VCaP (cell line): ENCODE data around the gene USP9X.
A peak's percentile ranks its signal among the peaks of the same experiment; 100 is the strongest.

Experiments
- H3K27ac ChIP-seq: fragments of 450-650 bp; 2 replicates; pipeline ENCODE4 v1.5.1; 2017
- CTCF ChIP-seq: fragments of 450-650 bp; conservative IDR thresholded peaks from 2 replicates; pipeline ENCODE4 v1.5.1; 2017; ENCODE audit warnings: mild to moderate bottlenecking, moderate library complexity

The USP9X gene

DNA sequence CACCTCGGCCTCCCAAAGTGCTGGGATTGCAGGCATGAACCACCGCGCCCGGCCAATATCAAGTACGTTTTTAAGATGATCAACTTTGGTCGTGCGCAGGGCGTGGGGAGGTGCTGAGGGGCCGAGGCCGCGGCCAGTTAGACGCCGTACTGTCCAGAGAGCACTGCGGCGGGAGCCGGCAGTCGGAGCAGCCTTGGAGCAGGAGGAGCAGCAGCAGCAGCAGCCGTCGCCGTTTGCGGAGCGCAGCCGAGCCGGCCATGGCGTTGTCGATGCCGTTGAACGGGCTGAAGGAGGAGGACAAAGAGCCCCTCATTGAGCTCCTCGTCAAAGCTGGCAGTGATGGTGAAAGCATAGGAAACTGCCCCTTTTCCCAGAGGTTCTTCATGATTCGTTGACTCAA, 8.5 kb upstream of the USP9X start:
- no peak for TF ChIP-seq CTCF
- H3K27ac ChIP-seq = no peak overlapping the region

DNA sequence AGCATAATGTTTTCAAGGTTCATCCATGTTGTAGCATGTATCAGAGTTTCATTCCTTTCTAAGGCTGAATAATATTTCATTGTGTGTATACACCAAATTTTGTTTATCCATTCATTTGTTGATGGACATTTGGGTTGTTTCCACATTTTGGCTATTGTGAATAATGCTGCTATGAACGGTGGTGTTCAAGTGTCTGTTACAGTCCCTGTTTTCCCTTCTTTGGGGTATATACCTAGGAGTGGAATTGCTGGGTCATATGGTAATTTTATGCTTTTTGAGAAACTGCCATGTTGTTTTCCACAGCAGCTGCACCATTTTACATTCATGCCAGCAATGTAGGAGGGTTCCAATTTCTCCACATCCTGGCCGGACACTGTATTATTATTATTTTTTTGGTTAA, 3.4 kb upstream of the USP9X start:
- H3K27ac ChIP-seq = no peak overlapping the region
- no peak for TF ChIP-seq CTCF

GRCh38 chrX:41082783-41083182, 2.5 kb upstream of the USP9X start:
- TF ChIP-seq CTCF = no peak
- no peak overlapping the region for H3K27ac ChIP-seq

DNA sequence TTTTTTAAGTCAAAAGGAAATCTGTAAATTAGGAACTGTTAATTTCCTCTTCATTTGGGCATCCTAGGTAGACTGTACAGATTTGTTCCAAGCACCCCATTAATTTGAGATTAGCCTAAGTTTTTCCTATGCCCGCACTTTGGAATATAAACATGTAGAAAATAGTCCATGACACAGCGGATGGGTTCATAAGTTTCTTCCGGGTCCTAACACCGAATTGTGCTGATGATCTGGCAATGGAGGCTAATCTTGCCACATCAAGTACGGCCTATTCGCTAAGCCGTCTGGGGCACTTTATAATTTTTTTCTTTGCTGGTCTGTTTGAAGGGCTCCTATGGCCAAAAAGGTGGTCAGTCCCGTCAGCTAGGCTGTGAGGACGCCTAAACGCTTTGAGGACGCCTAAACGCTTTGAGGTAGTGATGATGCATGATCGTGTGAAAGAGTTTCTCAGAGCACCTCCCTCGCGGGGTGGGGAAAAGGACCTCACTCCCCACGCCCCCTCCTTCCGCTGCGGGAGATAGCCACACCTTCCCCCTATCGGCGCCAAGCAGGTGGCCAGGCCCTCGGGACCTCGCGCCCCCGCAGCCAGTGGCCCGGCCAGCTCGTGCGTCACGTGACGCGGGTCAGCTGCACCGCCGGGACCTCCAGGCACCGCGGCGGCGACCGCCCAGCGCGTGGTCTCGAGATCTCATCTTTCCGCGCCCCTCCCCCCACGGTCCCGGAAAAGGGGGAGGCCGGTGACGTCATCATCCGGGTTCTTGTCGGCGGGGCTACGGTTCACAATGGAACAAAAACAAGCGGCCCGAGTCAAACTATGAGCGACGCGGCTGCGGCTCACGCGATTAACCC, 977 bp upstream of the USP9X start:
- TF ChIP-seq CTCF = no peak
- H3K27ac ChIP-seq = peak overlapping the region; percentile 96

- TF ChIP-seq CTCF = no peak
- H3K27ac ChIP-seq = peak overlapping the region; percentile 96
Observed at GRCh38 chrX:41085512-41085877, 250 bp downstream of the USP9X start.

DNA sequence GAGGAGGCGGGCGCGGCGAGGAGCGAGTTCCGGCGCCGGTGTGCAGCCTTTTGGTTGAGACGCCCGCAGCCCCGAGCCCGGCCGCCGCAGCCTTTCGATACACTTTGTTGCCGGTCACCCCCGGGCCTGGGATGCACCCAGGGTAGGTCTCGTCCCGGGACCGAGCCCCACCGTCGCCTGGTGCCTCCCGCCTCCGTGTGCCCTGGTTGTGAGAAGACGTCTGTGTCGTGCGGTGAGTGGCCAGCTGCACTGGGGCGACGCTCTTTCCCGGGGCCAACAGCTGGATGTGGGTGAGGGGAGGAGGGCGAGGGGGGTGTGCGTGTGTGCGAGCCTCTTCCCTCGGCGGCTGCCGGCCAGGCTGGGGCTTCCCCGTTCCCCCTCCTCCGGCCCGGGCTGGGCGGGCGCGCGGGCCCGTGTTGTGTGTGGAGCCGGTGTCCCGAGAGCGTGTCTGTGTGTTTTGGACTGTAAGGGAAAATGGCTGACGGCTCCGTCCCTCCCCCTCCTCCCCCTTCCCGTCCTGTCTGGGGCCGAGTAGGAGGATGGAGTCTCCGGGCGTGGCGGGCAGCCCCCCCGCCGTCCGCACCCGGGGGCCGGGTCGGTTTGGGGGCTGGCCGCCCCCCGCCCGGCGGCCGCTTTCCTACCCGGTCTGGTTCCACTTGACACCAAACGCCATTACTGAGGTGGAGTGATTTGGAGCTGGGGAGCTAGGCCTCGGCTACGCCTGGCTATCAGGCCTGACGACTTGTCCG, 807 bp downstream of the USP9X start:
- TF ChIP-seq CTCF = no peak
- peak overlapping the region; percentile 96 for H3K27ac ChIP-seq

GRCh38 chrX:41086627-41086932, 1.3 kb downstream of the USP9X start:
- TF ChIP-seq CTCF = no peak
- H3K27ac ChIP-seq = peak overlapping the region; percentile 96
